Measurements from ENCODE around the gene FARP1.

Gene FARP1

GRCh38 chr13:98273824-98274742 lies 131.2 kb downstream of the FARP1 start:
- no peak overlapping the region for H3K4me3 ChIP-seq (replicated peaks in 1 of 2; ENCODE audit: low read depth in 2 of 2, low read length in 2 of 2)
- DNase-seq (ENCODE audit: low read depth in 2 of 2), result no peak
- no peak for TF ChIP-seq CTCF (IDR thresholded peaks at IDR 0.05; ENCODE audit: low read depth, low read length)

- TF ChIP-seq CTCF (IDR thresholded peaks at IDR 0.05; ENCODE audit: low read depth, low read length), result no peak
- no peak for DNase-seq (ENCODE audit: low read depth in 2 of 2)
- H3K4me3 ChIP-seq (replicated peaks in 1 of 2; ENCODE audit: low read depth in 2 of 2, low read length in 2 of 2), result no peak overlapping the region
These were observed 132.1 kb downstream of the FARP1 start for GRCh38 chr13:98274921-98275487.

- DNase-seq (ENCODE audit: low read depth in 2 of 2), result no peak
These were observed 132.8 kb downstream of the FARP1 start for GRCh38 chr13:98275681-98276171.

GRCh38 chr13:98276486-98276885 lies 133.6 kb downstream of the FARP1 start:
- no peak for TF ChIP-seq CTCF (IDR thresholded peaks at IDR 0.05; ENCODE audit: low read depth, low read length)
- no peak for DNase-seq (ENCODE audit: low read depth in 2 of 2)
- H3K4me3 ChIP-seq (replicated peaks in 1 of 2; ENCODE audit: low read depth in 2 of 2, low read length in 2 of 2), result no peak overlapping the region

More at GRCh38 chr13:98275681-98276171, 132.8 kb downstream of the FARP1 start:
- no peak for TF ChIP-seq CTCF (IDR thresholded peaks at IDR 0.05; ENCODE audit: low read depth, low read length)
- no peak overlapping the region for H3K4me3 ChIP-seq (replicated peaks in 1 of 2; ENCODE audit: low read depth in 2 of 2, low read length in 2 of 2)

GRCh38 chr13:98278068-98278724 lies 135.3 kb downstream of the FARP1 start:
- no peak overlapping the region for H3K4me3 ChIP-seq (replicated peaks in 1 of 2; ENCODE audit: low read depth in 2 of 2, low read length in 2 of 2)
- no peak for TF ChIP-seq CTCF (IDR thresholded peaks at IDR 0.05; ENCODE audit: low read depth, low read length)
- DNase-seq (ENCODE audit: low read depth in 2 of 2), result no peak

GRCh38 chr13:98279473-98280175 lies 136.7 kb downstream of the FARP1 start:
- H3K4me3 ChIP-seq (replicated peaks in 1 of 2; ENCODE audit: low read depth in 2 of 2, low read length in 2 of 2), result no peak overlapping the region
- DNase-seq (ENCODE audit: low read depth in 2 of 2), result no peak
- TF ChIP-seq CTCF (IDR thresholded peaks at IDR 0.05; ENCODE audit: low read depth, low read length), result no peak
